SK-N-SH (cell line): ENCODE results near the gene ADD2. TPM values are rescaled to one million over a fixed set of nuclear protein-coding genes. Genes with fewer than 3 reads are reported as not detected.

Experiments used
- CTCF ChIA-PET: fragments of 300-600, 350-600 bp; formaldehyde crosslinking; extraction: SDS; loops from one replicate; lab custom pipeline; 2021; lab: Yijun Ruan, JAX
- POLR2A ChIA-PET: fragments of 350-600 bp; sonication (Branson Sonifier 250); formaldehyde crosslinking; extraction: SDS; loops from one replicate; lab custom pipeline; 2020; ENCODE audit warnings: antibody characterized with exemption, inconsistent platforms; lab: Yijun Ruan, JAX
- DNase-seq: peaks from one replicate; pipeline ENCODE4 v3.0.0; 2012
- H2AFZ ChIP-seq: fragments of 200-600 bp; sonication (generic); 2 replicates; pipeline ENCODE4 v1.8.1; 2016; ENCODE audit warnings: antibody characterized with exemption, mild to moderate bottlenecking, low read depth
- H3F3A ChIP-seq: fragments of 200-600 bp; sonication (generic); replicated peaks from 2 replicates; pipeline ENCODE3; 2016; ENCODE audit warnings: antibody characterized with exemption, mild to moderate bottlenecking; ENCODE audit not compliant: insufficient read depth
- H3K27ac ChIP-seq, 2 experiments: fragments of 200-500 bp in 1 of 2; fragments of 200-600 bp in 1 of 2; sonication (Bioruptor generic) in 1 of 2; sonication (generic), shearing (Covaris generic) in 1 of 2; 2 replicates each; pipeline versions ENCODE4 v1.5.1 to v1.6.1; 2014 to 2016; ENCODE audit warnings: low read depth in 2 of 2, inconsistent platforms in 1 of 2, low read length in 1 of 2, mild to moderate bottlenecking in 1 of 2, mixed read lengths in 1 of 2
- H3K27me3 ChIP-seq: fragments of 200-600 bp; sonication (generic), shearing (Covaris generic); 2 replicates; pipeline ENCODE4 v1.6.1; 2016; ENCODE audit warnings: mixed run types; ENCODE audit not compliant: insufficient read depth
- H3K36me3 ChIP-seq, 2 experiments: fragments of 200-500 bp in 1 of 2; fragments of 200-600 bp in 1 of 2; sonication (Bioruptor generic) in 1 of 2; sonication (generic) in 1 of 2; replicated peaks in 1 of 2; 2 replicates each; pipeline versions ENCODE3 to v1.5.1; 2014 to 2016; ENCODE audit warnings: low read length in 1 of 2, mild to moderate bottlenecking in 1 of 2; ENCODE audit not compliant: insufficient read depth in 2 of 2, control insufficient read depth in 1 of 2
- H3K4me1 ChIP-seq, 2 experiments: fragments of 200-500 bp in 1 of 2; fragments of 200-600 bp in 1 of 2; sonication (Bioruptor generic) in 1 of 2; sonication (generic), shearing (Covaris generic) in 1 of 2; 2 replicates each; pipeline versions ENCODE4 v1.5.1 to v1.6.1; 2014 to 2016; ENCODE audit warnings: low read depth in 1 of 2, low read length in 1 of 2, mixed run types in 1 of 2; ENCODE audit not compliant: insufficient read depth in 2 of 2, control insufficient read depth in 1 of 2
- H3K4me2 ChIP-seq: fragments of 200-600 bp; sonication (generic), shearing (Covaris generic); 2 replicates; pipeline ENCODE4 v1.6.1; 2017; ENCODE audit warnings: mixed run types
- H3K4me3 ChIP-seq, 2 experiments: fragments of 200-500 bp in 1 of 2; fragments of 200-600 bp in 1 of 2; sonication (Bioruptor generic) in 1 of 2; sonication (generic), shearing (Covaris generic) in 1 of 2; 2 replicates each; pipeline versions ENCODE4 v1.5.1 to v1.8.1; 2014 to 2016; ENCODE audit warnings: low read depth in 2 of 2, inconsistent platforms in 1 of 2, low read length in 1 of 2, mild to moderate bottlenecking in 1 of 2, mixed read lengths in 1 of 2, moderate library complexity in 1 of 2
- H3K79me2 ChIP-seq: fragments of 200-600 bp; sonication (generic); 2 replicates; pipeline ENCODE4 v1.8.1; 2017; ENCODE audit warnings: mild to moderate bottlenecking; ENCODE audit not compliant: insufficient read depth
- H3K9ac ChIP-seq: fragments of 200-600 bp; sonication (generic); 2 replicates; pipeline ENCODE4 v1.6.1; 2017; ENCODE audit warnings: mixed run types
- H3K9me2 ChIP-seq: fragments of 200-600 bp; sonication (generic); 2 replicates; pipeline ENCODE4 v1.6.1; 2017; ENCODE audit warnings: mixed run types
- H3K9me3 ChIP-seq: fragments of 200-600 bp; sonication (generic); 2 replicates; pipeline ENCODE4 v1.6.1; 2017; ENCODE audit warnings: mixed run types, mild to moderate bottlenecking, moderate library complexity
- H4K20me1 ChIP-seq: fragments of 200-600 bp; sonication (generic); 2 replicates; pipeline ENCODE4 v1.6.1; 2017; ENCODE audit warnings: mild to moderate bottlenecking, mixed run types; ENCODE audit not compliant: insufficient read depth
- CTCF ChIP-seq: fragments of 200-600 bp; sonication (generic); IDR thresholded peaks from 2 replicates; pipeline ENCODE4 v1.6.1; 2017; ENCODE audit warnings: antibody characterized with exemption, mild to moderate bottlenecking, moderate library complexity
- GABPA ChIP-seq: IDR thresholded peaks from 2 replicates; pipeline ENCODE4 v1.4.0; 2012; ENCODE audit warnings: low read depth, mild to moderate bottlenecking
- JUND ChIP-seq: IDR thresholded peaks from 2 replicates; pipeline ENCODE4 v1.4.0; 2012
- MEF2A ChIP-seq: IDR thresholded peaks from 2 replicates; pipeline ENCODE4 v1.4.0; 2012; ENCODE audit warnings: low read depth, borderline replicate concordance
- RAD21 ChIP-seq: IDR thresholded peaks from 2 replicates; pipeline ENCODE4 v1.6.1; 2012; ENCODE audit warnings: mild to moderate bottlenecking, low read length
- SMC3 ChIP-seq: IDR thresholded peaks from 2 replicates; pipeline ENCODE4 v1.6.1; 2012; ENCODE audit warnings: low read depth, low read length, improper control_type of control experiment
- TAF1 ChIP-seq: IDR thresholded peaks from 2 replicates; pipeline ENCODE4 v1.6.1; 2012; ENCODE audit warnings: low read depth, mild to moderate bottlenecking, low read length, moderate library complexity, borderline replicate concordance
- TCF12 ChIP-seq: IDR thresholded peaks from 2 replicates; pipeline ENCODE4 v1.4.0; 2012
- WGBS: methylation state at CpG from one replicate; pipeline ENCODE4 v1.1.6; 2017; ENCODE audit warnings: low lambda C conversion rate; 5-methylcytosine and 5-hydroxymethylcytosine counted together
- polyA plus RNA-seq, 3 experiments: library from polyadenylated mRNA; depleted of rRNA; stranded (reverse); fragments of >200 nt; gene quantifications; 2 replicates each; pipeline ENCODE4 v1.2.3, GENCODE V29; 2012
- TF ChIP-seq, protein P1 (sequence below): IDR thresholded peaks from 2 replicates; pipeline ENCODE4 v1.6.1; 2012; ENCODE audit warnings: mild to moderate bottlenecking, low read depth, low read length, moderate library complexity

The ADD2 gene
- polyA plus RNA-seq, 1 of the 3 experiments (the other 2 are of a cell fraction): 0.30 TPM

DNA sequence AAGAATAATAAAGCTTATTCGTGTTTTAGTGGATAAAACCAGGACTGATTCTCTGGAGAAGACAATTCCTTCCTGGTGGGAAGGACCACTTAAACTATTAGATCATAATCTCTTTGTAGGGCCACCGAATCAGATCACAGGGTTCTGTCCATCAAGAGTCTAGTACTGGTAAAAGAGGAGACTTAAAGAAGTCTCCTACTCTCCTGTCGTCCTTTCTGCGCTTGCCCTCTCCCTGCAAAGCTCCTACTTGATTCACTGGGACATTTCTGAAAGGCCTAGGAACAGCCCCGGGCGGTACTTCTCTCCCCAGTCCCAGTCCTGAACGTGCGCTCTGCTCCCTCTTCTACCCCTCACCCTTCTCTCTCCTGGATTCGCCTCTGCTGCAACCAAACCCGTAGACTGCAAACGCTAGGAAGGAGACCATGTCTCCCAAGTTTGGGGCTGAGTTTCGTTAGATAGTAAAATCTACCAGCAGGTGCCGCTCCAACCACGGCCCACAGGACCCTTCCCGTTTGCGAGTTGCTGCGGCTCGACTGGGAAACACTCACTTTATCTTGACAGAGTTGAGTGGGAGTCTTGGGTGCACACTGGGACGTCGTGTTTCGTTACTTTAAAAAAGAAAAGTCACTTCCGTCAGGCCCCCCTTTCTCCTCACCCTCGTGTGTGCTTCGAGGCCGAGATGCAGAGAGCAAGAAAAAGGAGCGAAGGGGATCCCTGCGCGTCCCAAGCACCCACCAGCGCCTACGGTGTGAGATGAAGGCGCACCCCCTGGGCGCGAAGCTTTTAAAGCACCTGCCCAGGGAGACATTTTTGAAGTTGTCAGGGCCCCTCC lies 21.5 kb upstream of the ADD2 start (continued):
- TF ChIP-seq, protein P1, sequence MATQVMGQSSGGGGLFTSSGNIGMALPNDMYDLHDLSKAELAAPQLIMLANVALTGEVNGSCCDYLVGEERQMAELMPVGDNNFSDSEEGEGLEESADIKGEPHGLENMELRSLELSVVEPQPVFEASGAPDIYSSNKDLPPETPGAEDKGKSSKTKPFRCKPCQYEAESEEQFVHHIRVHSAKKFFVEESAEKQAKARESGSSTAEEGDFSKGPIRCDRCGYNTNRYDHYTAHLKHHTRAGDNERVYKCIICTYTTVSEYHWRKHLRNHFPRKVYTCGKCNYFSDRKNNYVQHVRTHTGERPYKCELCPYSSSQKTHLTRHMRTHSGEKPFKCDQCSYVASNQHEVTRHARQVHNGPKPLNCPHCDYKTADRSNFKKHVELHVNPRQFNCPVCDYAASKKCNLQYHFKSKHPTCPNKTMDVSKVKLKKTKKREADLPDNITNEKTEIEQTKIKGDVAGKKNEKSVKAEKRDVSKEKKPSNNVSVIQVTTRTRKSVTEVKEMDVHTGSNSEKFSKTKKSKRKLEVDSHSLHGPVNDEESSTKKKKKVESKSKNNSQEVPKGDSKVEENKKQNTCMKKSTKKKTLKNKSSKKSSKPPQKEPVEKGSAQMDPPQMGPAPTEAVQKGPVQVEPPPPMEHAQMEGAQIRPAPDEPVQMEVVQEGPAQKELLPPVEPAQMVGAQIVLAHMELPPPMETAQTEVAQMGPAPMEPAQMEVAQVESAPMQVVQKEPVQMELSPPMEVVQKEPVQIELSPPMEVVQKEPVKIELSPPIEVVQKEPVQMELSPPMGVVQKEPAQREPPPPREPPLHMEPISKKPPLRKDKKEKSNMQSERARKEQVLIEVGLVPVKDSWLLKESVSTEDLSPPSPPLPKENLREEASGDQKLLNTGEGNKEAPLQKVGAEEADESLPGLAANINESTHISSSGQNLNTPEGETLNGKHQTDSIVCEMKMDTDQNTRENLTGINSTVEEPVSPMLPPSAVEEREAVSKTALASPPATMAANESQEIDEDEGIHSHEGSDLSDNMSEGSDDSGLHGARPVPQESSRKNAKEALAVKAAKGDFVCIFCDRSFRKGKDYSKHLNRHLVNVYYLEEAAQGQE: no peak
- TF ChIP-seq GABPA: no peak
- no peak for TF ChIP-seq MEF2A
- TF ChIP-seq JUND: no peak
- no peak for TF ChIP-seq TAF1
- TF ChIP-seq, all 33 proteins: peak for 3

DNA sequence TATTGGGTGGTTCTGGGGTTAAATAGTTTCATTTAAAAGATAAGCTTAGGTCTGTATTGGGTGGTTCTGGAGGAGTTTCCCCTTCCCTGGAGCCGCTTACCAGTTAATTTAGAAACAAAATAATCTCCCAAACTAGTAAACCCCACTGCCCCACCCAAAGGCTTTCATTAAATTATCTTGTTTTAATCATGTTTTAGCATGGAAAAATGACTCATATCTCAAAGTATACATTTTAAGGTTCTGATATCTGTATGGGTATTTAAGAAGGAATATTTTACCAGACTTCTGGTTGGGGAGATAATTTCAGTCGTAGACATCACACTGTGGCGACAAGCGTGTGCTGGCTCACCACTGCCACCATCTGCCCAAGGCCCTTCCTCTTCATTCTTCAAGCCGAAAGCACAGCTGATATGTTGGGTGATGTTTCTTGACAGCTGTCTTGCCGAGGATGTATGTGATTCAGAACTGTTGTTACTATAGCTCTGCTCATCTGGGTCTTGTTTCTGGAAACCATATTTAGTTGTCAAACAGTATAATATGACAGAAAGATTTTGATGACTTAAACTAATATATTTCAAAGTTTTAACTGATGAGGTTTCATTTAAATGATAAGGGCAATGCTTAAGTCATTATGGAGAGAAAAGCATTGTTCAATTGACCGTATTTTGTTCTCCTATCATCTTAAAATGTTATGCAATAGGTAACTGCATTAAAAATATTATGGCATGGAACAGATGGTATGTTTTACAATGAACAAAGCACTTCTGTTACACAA lies 17.3 kb upstream of the ADD2 start:
- 15% methylated on average over 7 of the region's 7 CpGs for WGBS
- no peaks in the 10 kb centered on the region for H3F3A ChIP-seq
- H4K20me1 ChIP-seq: no peaks in the 10 kb centered on the region
- peaks cover 17% of the 10 kb centered on the region for H3K27me3 ChIP-seq
- peak; percentile 75; the same call in 1 of the 2 replicates for TF ChIP-seq SMC3
- TF ChIP-seq TCF12: no peak
- TF ChIP-seq RAD21: peak; percentile 82
- TF ChIP-seq CTCF: peak; percentile 51
- no peak overlapping the region for H3K9ac ChIP-seq
- no peak overlapping the region for H2AFZ ChIP-seq
- peaks cover 0 to 8% of the 10 kb centered on the region in 2 experiments; a peak in 1 of 4 replicates for H3K4me1 ChIP-seq
- CTCF ChIA-PET: interaction anchor here (0.6 to 3.2 kb wide), 46 partner anchors 8 to 482 kb away, joined by 3 to 49 read pairs (median 4); partner anchors contain the start of genes ADD2 and FAM136A
- POLR2A ChIA-PET: no interaction called here
- H3K9me2 ChIP-seq: no peaks in the 10 kb centered on the region
- no peaks in the 10 kb centered on the region for H3K9me3 ChIP-seq
- no peaks in the 10 kb centered on the region for H3K36me3 ChIP-seq
- H3K79me2 ChIP-seq: no peaks in the 10 kb centered on the region
- peak overlapping the region in 1 of 2 experiments; percentile 17; a peak in 1 of 4 replicates for H3K4me3 ChIP-seq
- H3K4me2 ChIP-seq: no peak overlapping the region
- peak; percentile 58 for DNase-seq
- H3K27ac ChIP-seq: no peak overlapping the region
